ENCODE results near the gene ZNRD2.

- no peak for TF ChIP-seq CTCF (IDR thresholded peaks at IDR 0.05)
- TF ChIP-seq POLR2A (IDR thresholded peaks at IDR 0.05) = no peak
Measured at GRCh38 chr11:65558930-65559509, 11.3 kb upstream of the ZNRD2 start.
